Measurements from ENCODE around the gene RADIL.

The RADIL gene

GRCh38 chr7:4808026-4808425 is 75.5 kb downstream of the RADIL start:
- no peak for TF ChIP-seq CTCF (IDR thresholded peaks at IDR 0.05; ENCODE audit: low read depth, low read length)
- TF ChIP-seq EZH2phosphoT487 (IDR thresholded peaks at IDR 0.05; ENCODE audit: low read depth): no peak
- no peak overlapping the region for H3K4me2 ChIP-seq (ENCODE audit: low read length)
- H3K79me2 ChIP-seq (ENCODE audit: low read length): no peaks in the 10 kb centered on the region
- no peak overlapping the region for H2AFZ ChIP-seq (ENCODE audit: low read depth, low read length)
- no peaks in the 10 kb centered on the region for H3K27me3 ChIP-seq (ENCODE audit: low read depth, low read length)
- H3K4me3 ChIP-seq (ENCODE audit: low read length): no peak overlapping the region
- H3K9me3 ChIP-seq (ENCODE audit: insufficient read depth, low read length): no peaks in the 10 kb centered on the region
- no peaks in the 10 kb centered on the region for H3K4me1 ChIP-seq (ENCODE audit: low read length)
- no peaks in the 10 kb centered on the region for H3K36me3 ChIP-seq (replicated peaks; ENCODE audit: low read depth, low read length)
- H4K20me1 ChIP-seq (ENCODE audit: insufficient read depth, low read length): no peaks in the 10 kb centered on the region
- H3K9ac ChIP-seq (ENCODE audit: low read length): no peak overlapping the region
- H3K27ac ChIP-seq (ENCODE audit: low read length): no peak overlapping the region

GRCh38 chr7:4807598-4808016 is 75.9 kb downstream of the RADIL start:
- H3K4me1 ChIP-seq (ENCODE audit: low read length): no peaks in the 10 kb centered on the region
- H3K9ac ChIP-seq (ENCODE audit: low read length): no peak overlapping the region
- TF ChIP-seq CTCF (IDR thresholded peaks at IDR 0.05; ENCODE audit: low read depth, low read length): no peak
- TF ChIP-seq EZH2phosphoT487 (IDR thresholded peaks at IDR 0.05; ENCODE audit: low read depth): no peak
- no peaks in the 10 kb centered on the region for H3K36me3 ChIP-seq (replicated peaks; ENCODE audit: low read depth, low read length)
- H3K4me2 ChIP-seq (ENCODE audit: low read length): no peak overlapping the region
- H4K20me1 ChIP-seq (ENCODE audit: insufficient read depth, low read length): no peaks in the 10 kb centered on the region
- no peak overlapping the region for H3K4me3 ChIP-seq (ENCODE audit: low read length)
- no peak overlapping the region for H2AFZ ChIP-seq (ENCODE audit: low read depth, low read length)
- no peaks in the 10 kb centered on the region for H3K79me2 ChIP-seq (ENCODE audit: low read length)
- no peak overlapping the region for H3K27ac ChIP-seq (ENCODE audit: low read length)
- no peaks in the 10 kb centered on the region for H3K9me3 ChIP-seq (ENCODE audit: insufficient read depth, low read length)
- H3K27me3 ChIP-seq (ENCODE audit: low read depth, low read length): no peaks in the 10 kb centered on the region

GRCh38 chr7:4806983-4807597 is 76.4 kb downstream of the RADIL start:
- no peaks in the 10 kb centered on the region for H3K36me3 ChIP-seq (replicated peaks; ENCODE audit: low read depth, low read length)
- H3K4me3 ChIP-seq (ENCODE audit: low read length): no peak overlapping the region
- H3K4me1 ChIP-seq (ENCODE audit: low read length): no peaks in the 10 kb centered on the region
- H3K4me2 ChIP-seq (ENCODE audit: low read length): no peak overlapping the region
- TF ChIP-seq CTCF (IDR thresholded peaks at IDR 0.05; ENCODE audit: low read depth, low read length) (no peak), EZH2phosphoT487 (IDR thresholded peaks at IDR 0.05; ENCODE audit: low read depth) (no peak)
- no peak overlapping the region for H2AFZ ChIP-seq (ENCODE audit: low read depth, low read length)
- H3K9ac ChIP-seq (ENCODE audit: low read length): no peak overlapping the region
- H3K79me2 ChIP-seq (ENCODE audit: low read length): no peaks in the 10 kb centered on the region
- no peak overlapping the region for H3K27ac ChIP-seq (ENCODE audit: low read length)
- no peaks in the 10 kb centered on the region for H3K9me3 ChIP-seq (ENCODE audit: insufficient read depth, low read length)
- no peaks in the 10 kb centered on the region for H3K27me3 ChIP-seq (ENCODE audit: low read depth, low read length)
- H4K20me1 ChIP-seq (ENCODE audit: insufficient read depth, low read length): no peaks in the 10 kb centered on the region

- Histone ChIP-seq H3K9ac (ENCODE audit: low read length) (no peak overlapping the region), H2AFZ (ENCODE audit: low read depth, low read length) (no peak overlapping the region), H3K9me3 (ENCODE audit: insufficient read depth, low read length) (no peaks in the 10 kb centered on the region), H3K36me3 (replicated peaks; ENCODE audit: low read depth, low read length) (no peaks in the 10 kb centered on the region), H3K4me1 (ENCODE audit: low read length) (no peaks in the 10 kb centered on the region), H3K4me2 (ENCODE audit: low read length) (no peak overlapping the region), H3K79me2 (ENCODE audit: low read length) (no peaks in the 10 kb centered on the region), H3K27ac (ENCODE audit: low read length) (no peak overlapping the region), H3K4me3 (ENCODE audit: low read length) (no peak overlapping the region), H4K20me1 (ENCODE audit: insufficient read depth, low read length) (no peaks in the 10 kb centered on the region), H3K27me3 (ENCODE audit: low read depth, low read length) (no peaks in the 10 kb centered on the region)
- TF ChIP-seq CTCF (IDR thresholded peaks at IDR 0.05; ENCODE audit: low read depth, low read length): no peak
- TF ChIP-seq EZH2phosphoT487 (IDR thresholded peaks at IDR 0.05; ENCODE audit: low read depth): no peak
Measured at GRCh38 chr7:4805984-4806300, 77.6 kb downstream of the RADIL start.

Data from OCI-LY3 (cell line).